GM12878 (cell line): ENCODE results near the gene TPCN2.

Experiments used
- ATF7 ChIP-seq: fragments of 450-650 bp; IDR thresholded peaks from 2 replicates; pipeline ENCODE4 v1.6.1; 2016; ENCODE audit warnings: low read depth, mild to moderate bottlenecking
- CTCF ChIP-seq, 3 experiments: IDR thresholded peaks in 2 of 3; conservative IDR thresholded peaks in 1 of 3; 2 replicates each; pipeline ENCODE4 v1.5.1; 2011; ENCODE audit warnings: low read depth in 3 of 3, low read length in 3 of 3, mild to moderate bottlenecking in 3 of 3, control low read depth in 2 of 3, moderate library complexity in 2 of 3, inconsistent platforms in 1 of 3, mixed read lengths in 1 of 3; ENCODE audit not compliant: control insufficient read depth in 2 of 3, insufficient read depth in 1 of 3; ENCODE audit errors: extremely low read depth in 1 of 3
- ELK1 ChIP-seq: IDR thresholded peaks from 2 replicates; pipeline ENCODE4 v1.6.1; 2012; ENCODE audit warnings: low read depth, low read length, improper control_type of control experiment
- EP300 ChIP-seq, 2 experiments: fragments of 150-350 bp in 1 of 2; IDR thresholded peaks; 2 replicates each; pipeline ENCODE4 v1.6.1; 2011 to 2012; ENCODE audit warnings: low read depth in 2 of 2, low read length in 2 of 2, borderline replicate concordance in 1 of 2, improper control_type of control experiment in 1 of 2, inconsistent platforms in 1 of 2; ENCODE audit not compliant: control insufficient read depth in 1 of 2
- HDAC6 ChIP-seq: fragments of 200-600 bp; sonication (generic); IDR thresholded peaks from one replicate; pipeline ENCODE4 v1.8.0; 2017; ENCODE audit warnings: antibody characterized with exemption; ENCODE audit not compliant: unreplicated experiment
- NBN ChIP-seq: fragments of 450-650 bp; IDR thresholded peaks from 2 replicates; pipeline ENCODE4 v1.6.1; 2016
- PRDM15 ChIP-seq: fragments of 450-650 bp; formaldehyde crosslinking; IDR thresholded peaks from 2 replicates; pipeline ENCODE4 v1.4.0; 2020; ENCODE audit warnings: mild to moderate bottlenecking, moderate library complexity
- TAF1 ChIP-seq: IDR thresholded peaks from 2 replicates; pipeline ENCODE4 v1.6.1; 2011; ENCODE audit warnings: mild to moderate bottlenecking, low read depth, low read length, borderline replicate concordance
- ZBTB11 ChIP-seq: fragments of 450-650 bp; formaldehyde crosslinking; IDR thresholded peaks from 2 replicates; pipeline ENCODE4 v1.5.0; 2022; ENCODE audit warnings: mild to moderate bottlenecking, missing genetic modification characterization
- ZZZ3 ChIP-seq: IDR thresholded peaks from 2 replicates; pipeline ENCODE4 v1.6.1; 2011; ENCODE audit warnings: low read depth; ENCODE audit not compliant: control insufficient read depth, insufficient read length

- TF ChIP-seq CTCF (IDR thresholded peaks at IDR 0.05 in 2 of 3, conservative IDR thresholded peaks at IDR 0.05 in 1 of 3; ENCODE audit: control insufficient read depth in 2 of 3, extremely low read depth in 1 of 3, insufficient read depth in 1 of 3, low read depth in 3 of 3, low read length in 3 of 3), result no peak
- TF ChIP-seq ATF7, result no peak
- no peak for TF ChIP-seq ELK1
- no peak for TF ChIP-seq PRDM15
- TF ChIP-seq ZZZ3, result no peak
- TF ChIP-seq EP300 (IDR thresholded peaks at IDR 0.05; ENCODE audit: borderline replicate concordance in 1 of 2, control insufficient read depth in 1 of 2, low read depth in 2 of 2, low read length in 2 of 2), result no peak
- no peak for TF ChIP-seq TAF1
- TF ChIP-seq ZBTB11 (CRISPR knock-in tag), result no peak
- no peak for TF ChIP-seq HDAC6
- TF ChIP-seq NBN, result no peak
These were observed 40.8 kb upstream of the TPCN2 start for GRCh38 chr11:69007975-69008381.
